ENCODE measurements around the gene CLK2.

DNA sequence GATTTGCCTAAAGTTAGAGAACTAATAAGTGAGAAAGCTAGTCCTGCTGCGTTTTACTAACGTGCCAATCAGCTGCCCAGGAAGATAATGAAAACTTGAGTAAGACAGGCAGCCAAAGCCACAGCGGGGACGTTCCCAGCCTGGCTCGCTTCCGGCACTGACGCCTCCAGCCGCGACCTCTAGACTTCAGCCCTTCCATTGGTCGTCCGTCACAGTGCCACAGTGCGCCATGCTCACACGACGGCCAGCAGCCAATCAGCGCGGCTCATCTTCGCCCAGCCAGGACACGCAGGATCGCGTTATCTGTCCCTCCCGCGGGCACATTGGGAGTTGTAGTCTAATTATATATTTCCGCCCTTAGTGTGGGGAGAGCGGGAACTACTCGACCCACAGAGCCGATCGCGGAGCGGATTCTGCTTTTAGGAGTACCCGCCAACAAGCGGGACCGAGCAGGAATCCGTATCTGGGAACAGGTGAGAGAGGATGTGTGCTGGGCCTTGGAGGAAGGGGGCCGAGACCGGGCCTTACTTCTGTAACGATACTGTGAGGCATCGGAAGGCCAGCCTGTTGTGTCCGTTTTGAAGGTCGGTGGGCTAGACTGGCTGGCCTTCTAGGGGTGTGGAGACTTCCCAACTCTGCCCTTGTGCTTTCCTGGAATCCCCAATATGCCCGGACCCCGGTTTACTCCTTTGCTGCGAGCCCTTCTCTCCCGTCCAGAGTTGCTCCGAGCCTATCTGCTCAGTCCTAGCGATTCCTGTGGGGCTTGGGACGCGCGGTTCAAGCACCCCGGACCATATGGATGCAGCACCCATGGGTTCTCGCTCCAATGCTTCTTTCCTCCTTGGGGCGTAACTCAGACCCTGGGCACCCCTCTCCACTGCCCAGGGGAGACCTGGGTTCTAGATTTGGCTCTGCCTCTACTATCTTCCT, 35.5 kb upstream of the CLK2 start, which contains the start of gene FDPS:
- TF ChIP-seq CTCF (conservative IDR thresholded peaks at IDR 0.05 in 1 of 2, IDR thresholded peaks at IDR 0.05 in 1 of 2; ENCODE audit: extremely low read depth in 1 of 2, insufficient read depth in 1 of 2, low read depth in 1 of 2, low read length in 2 of 2) (no peak), EZH2 (IDR thresholded peaks at IDR 0.05; ENCODE audit: borderline replicate concordance, low read length) (no peak)

All from mammary epithelial cell (primary cell).